Urinary bladder (tissue), 4 donors: ENCODE measurements around the gene NOS2. TPM values are rescaled to one million over a fixed set of nuclear protein-coding genes. Genes with fewer than 3 reads are reported as not detected.

Experiments used
- DNase-seq: peaks from one replicate; pipeline ENCODE4 v3.0.0-alpha.2; 2015; ENCODE audit errors: extremely low spot score
- H3K27ac ChIP-seq: one replicate; pipeline ENCODE4 v1.5.1; 2013; ENCODE audit warnings: low read depth, mild to moderate bottlenecking, moderate library complexity
- H3K36me3 ChIP-seq: one replicate; pipeline ENCODE4 v1.6.1; 2013; ENCODE audit warnings: mild to moderate bottlenecking, moderate library complexity; ENCODE audit not compliant: insufficient read depth
- H3K4me1 ChIP-seq: one replicate; pipeline ENCODE4 v1.6.1; 2013; ENCODE audit warnings: mild to moderate bottlenecking, moderate library complexity; ENCODE audit not compliant: insufficient read depth
- H3K4me3 ChIP-seq: one replicate; pipeline ENCODE4 v1.5.1; 2013; ENCODE audit warnings: low read depth, low read length
- WGBS: extraction: QIAGEN DNeasy Blood & Tissue Kit; methylation state at CpG from one replicate; pipeline ENCODE4 v1.1.7; 2013; 5-methylcytosine and 5-hydroxymethylcytosine counted together
- polyA plus RNA-seq: library from polyadenylated mRNA; stranded (reverse); fragments of 200-250 nt; gene quantifications from one replicate; pipeline ENCODE4 v1.2.3, GENCODE V29; 2013
- total RNA-seq: library from RNA; depleted of rRNA; stranded (reverse); fragments of >200 nt; gene quantifications from one replicate; pipeline ENCODE4 v1.2.3, GENCODE V29; 2014
- donor health status: healthy with polysubstance abuse.
- donor health status: healthy.

The NOS2 gene
- total and polyA plus RNA-seq, 2 donors, result 0.14 to 0.26 TPM

DNA sequence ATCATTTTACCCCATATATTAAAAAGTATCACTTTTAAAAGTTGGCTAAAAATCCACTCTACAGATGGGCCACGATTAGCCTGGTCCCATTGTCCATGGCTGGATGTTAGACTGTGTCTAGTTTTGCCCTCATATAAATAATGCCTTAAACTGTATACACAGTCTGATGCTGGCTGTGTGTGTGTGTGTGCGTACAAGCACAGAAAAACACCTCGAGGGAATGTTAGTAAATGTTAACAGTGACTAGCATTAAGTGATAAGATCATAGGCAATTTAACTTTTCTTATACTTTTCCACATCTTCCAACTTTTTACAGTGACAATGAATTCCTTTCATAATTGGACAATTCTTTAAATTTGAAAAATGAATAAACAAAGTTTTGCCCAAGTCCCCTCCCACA is 8.2 kb downstream of the NOS2 start:
- Histone ChIP-seq H3K4me3 (no peak overlapping the region), H3K27ac (no peak overlapping the region), H3K36me3 (no peaks in the 10 kb centered on the region), H3K4me1 (peaks cover 2% of the 10 kb centered on the region)
- DNase-seq, result no peak
- 43% methylated on average over 3 of the region's 3 CpGs for WGBS

DNA sequence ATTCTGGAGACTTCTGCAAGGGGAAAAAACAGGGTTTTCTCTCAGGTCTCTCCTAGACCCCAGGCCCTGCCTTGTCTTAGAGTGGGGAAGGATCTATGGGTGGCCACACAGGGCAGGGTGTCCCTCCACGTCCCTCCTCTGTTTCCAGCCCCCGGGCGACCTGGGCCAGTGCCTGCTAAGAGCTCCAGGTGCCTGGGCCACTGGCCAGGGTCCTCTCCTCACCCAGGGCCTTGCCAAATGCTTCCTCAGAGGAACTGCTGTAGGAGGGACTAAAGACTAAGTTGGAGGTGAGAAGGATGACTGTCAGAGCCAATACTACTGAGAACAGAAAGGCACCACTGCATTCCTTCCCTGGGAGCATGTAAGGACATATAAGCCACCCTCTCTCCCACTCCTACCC is 11.4 kb downstream of the NOS2 start:
- Histone ChIP-seq H3K4me1 (no peaks in the 10 kb centered on the region), H3K36me3 (no peaks in the 10 kb centered on the region), H3K4me3 (no peak overlapping the region), H3K27ac (no peak overlapping the region)
- 57% methylated on average over 3 of the region's 3 CpGs for WGBS
- DNase-seq, result no peak

DNA sequence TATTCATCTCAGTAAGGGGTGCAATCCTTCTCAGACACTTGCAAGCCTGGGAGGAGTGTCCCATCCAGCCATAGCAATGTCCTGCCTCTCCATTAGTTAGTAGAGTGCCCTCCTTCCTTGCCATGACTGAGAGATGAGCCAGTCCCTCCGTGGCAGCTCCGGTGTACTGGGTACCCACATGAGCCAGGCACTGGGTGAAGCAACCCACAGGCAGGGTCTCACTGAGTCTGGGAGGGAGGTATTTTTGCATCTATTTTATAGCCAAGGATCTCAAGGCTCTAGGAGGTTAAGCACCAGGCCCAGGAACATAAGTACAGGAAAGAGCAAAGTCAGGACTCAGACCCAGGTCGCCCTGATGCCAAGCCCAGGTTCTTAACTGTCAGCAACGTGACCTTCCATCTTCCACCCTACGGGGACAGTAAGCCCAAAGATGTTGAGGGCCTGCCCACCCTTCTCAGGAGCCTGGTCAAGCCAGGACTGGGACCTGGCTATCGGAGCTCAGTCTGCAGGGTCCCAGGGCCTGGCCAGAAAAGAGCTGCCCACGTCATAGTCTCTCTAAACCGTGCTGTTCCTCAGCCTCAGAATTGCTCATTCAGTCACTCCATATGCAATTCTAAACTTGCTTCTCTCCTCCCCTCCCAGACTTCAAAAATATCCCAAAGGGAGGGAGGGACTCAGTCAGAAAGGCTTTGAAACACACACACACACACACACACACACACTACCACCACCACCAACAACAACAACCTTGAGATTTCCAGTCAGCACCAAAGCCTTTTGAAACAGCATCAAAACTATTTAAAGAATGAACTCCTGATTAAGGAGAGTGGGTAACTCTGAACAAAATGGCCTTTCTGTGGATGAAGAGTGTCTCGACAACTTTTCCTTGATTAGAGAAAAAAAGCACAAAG is 16.6 kb downstream of the NOS2 start:
- H3K36me3 ChIP-seq, result no peaks in the 10 kb centered on the region
- DNase-seq, result no peak
- no peaks in the 10 kb centered on the region for H3K4me1 ChIP-seq
- no peak overlapping the region for H3K27ac ChIP-seq
- 78% methylated on average over 9 of the region's 9 CpGs for WGBS
- no peak overlapping the region for H3K4me3 ChIP-seq

DNA sequence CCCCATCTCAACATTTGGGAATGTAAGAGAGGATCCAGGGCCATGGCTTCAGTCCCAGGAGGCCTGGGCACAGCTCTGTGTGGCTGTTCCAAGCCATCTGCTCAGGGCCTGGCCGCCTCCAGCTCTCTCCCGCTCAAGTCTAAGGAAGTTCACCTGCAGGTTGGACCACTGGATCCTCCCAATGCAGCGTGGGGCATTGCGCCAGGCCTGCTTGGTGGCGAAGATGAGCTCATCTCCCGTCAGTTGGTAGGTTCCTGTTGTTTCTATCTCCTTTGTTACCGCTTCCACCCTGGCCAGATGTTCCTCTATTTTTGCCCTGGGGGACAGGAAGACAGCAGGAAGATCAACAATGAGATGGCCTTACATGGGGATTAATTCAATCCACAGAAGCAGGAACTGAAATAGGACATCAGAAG is 17.5 kb downstream of the NOS2 start:
- H3K4me1 ChIP-seq, result no peaks in the 10 kb centered on the region
- 73% methylated on average over 7 of the region's 7 CpGs for WGBS
- H3K36me3 ChIP-seq, result no peaks in the 10 kb centered on the region
- no peak for DNase-seq
- H3K4me3 ChIP-seq, result no peak overlapping the region
- no peak overlapping the region for H3K27ac ChIP-seq

DNA sequence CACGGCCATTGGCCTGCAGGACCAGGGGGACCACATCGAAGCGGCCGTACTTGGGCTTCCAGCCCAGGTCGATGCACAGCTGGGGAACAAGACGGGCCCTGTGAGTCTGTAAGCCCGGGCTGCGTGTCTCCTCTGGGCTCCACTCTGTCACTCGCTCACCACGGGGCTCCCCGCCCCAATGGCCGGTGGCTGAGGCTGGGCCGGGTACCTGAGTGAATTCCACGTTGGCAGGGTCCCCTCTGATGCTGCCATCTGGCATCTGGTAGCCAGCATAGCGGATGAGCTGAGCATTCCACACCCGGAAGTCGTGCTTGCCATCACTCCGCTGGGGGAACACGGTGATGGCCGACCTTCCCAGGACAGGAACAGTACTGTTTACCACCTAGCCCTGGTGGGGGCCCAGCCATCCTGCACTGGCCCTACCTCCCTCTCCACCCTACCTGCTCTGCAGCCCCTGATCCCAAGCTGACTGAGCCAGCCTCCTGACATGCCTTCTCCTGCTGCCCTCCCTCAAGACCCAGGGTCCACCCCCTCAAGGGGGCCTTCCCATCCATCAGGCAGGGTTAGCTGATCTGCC is 19.4 kb downstream of the NOS2 start:
- 91% methylated on average over 20 of the region's 20 CpGs for WGBS

DNA sequence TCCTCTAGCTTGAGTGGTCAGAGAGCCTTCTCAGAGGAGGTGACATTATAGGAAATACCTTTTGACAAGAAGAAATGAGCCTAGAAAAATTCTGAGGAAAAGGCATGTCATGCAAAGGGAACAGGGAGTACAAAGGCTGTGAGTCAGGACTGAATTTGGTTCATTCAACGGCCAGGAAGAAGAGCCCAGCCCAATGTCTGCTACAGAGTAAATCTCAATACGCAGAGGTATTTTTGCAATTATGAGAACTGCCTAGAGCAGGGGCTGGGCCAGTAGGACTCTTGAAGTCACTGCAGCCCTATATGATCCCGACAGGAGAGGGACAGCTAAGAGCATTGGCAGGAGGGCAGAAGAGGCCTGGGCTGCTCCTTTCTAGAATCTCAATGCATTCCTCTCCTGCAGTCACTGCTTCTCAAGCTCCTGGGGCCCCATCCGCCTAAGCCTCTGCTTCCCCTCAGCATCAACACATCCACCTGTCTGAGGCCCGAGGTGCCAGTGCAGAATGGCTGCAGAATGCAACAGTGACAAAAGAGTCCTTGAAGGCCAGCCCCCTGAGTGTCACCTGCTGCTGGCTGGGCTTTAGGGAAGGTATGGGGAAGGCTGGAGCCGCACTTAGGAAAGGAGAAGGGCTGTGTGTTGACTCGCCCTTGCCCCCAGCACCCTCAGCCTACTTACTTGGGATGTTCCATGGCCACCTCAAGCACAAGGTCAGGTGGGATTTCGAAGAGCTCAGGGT is 20.1 kb downstream of the NOS2 start:
- WGBS, result 78% methylated on average over 8 of the region's 8 CpGs

More for the DNA sequence above, 19.4 kb downstream of the NOS2 start:
- no peaks in the 10 kb centered on the region for H3K36me3 ChIP-seq
- no peak overlapping the region for H3K4me3 ChIP-seq
- no peaks in the 10 kb centered on the region for H3K4me1 ChIP-seq
- H3K27ac ChIP-seq, result no peak overlapping the region
- no peak for DNase-seq

DNA sequence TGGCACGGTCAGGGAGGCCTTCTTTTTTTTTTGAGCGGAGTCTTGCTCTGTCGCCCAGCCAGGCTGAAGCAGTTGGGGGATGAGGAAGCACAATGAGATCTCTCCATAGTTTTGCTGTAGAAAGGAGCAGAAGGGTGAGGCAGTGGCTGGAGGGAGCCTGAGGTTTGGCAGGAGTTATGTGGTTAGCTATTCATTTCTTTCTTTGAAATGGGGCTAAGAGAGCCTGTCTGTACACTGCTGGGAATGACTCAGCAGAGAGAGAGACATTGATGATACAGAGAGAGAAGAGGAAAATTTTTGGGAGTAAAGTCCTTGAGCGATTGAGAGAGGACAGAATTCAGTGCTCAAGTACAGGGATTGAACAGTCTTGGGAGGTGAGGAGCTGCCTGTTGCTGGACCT is 22.1 kb downstream of the NOS2 start:
- no peak for DNase-seq
- 81% methylated on average over 4 of the region's 4 CpGs for WGBS
- H3K36me3 ChIP-seq, result no peaks in the 10 kb centered on the region
- H3K27ac ChIP-seq, result no peak overlapping the region
- no peaks in the 10 kb centered on the region for H3K4me1 ChIP-seq
- no peak overlapping the region for H3K4me3 ChIP-seq

More for the DNA sequence above, 20.1 kb downstream of the NOS2 start:
- Histone ChIP-seq H3K27ac (no peak overlapping the region), H3K4me1 (no peaks in the 10 kb centered on the region), H3K36me3 (no peaks in the 10 kb centered on the region), H3K4me3 (no peak overlapping the region)
- DNase-seq, result no peak

DNA sequence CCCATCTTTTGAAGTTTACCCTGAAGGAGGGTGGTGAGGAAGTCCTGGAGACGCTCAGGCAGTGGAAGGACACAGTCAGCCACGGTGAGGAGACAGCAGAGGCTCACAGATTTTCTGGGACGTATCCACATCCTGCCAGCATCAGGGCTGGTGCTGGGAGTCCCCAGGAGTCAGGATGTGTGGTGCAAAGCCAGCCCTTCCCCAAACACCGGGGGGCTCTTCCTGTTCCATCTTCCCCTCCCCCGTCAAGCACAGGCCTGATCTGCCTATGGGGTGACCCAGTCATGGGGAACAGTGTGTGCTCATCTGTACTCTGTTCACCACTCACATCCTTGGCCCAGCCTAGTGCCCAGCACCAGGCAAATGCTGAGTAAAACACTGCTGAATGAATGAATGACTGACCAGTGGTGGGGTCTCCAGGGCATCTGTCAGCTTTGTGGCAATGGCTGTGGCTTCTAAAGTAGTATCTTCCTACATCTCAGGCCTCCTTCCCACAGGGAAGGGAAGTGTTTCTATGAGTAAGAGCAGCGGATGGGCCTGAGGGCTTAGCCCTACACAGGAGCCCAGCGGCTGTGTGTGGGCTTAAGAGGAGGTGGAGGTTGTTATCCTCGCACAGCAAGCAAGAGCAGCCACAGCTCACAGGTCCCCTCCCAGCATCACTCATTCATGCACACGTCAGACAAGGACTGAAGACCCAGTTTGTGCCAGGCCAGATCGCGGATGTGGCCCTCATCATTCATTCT is 23.3 kb downstream of the NOS2 start:
- Histone ChIP-seq H3K4me1 (no peaks in the 10 kb centered on the region), H3K36me3 (no peaks in the 10 kb centered on the region), H3K27ac (no peak overlapping the region), H3K4me3 (no peak overlapping the region)
- WGBS, result 72% methylated on average over 11 of the region's 11 CpGs
- DNase-seq, result no peak

DNA sequence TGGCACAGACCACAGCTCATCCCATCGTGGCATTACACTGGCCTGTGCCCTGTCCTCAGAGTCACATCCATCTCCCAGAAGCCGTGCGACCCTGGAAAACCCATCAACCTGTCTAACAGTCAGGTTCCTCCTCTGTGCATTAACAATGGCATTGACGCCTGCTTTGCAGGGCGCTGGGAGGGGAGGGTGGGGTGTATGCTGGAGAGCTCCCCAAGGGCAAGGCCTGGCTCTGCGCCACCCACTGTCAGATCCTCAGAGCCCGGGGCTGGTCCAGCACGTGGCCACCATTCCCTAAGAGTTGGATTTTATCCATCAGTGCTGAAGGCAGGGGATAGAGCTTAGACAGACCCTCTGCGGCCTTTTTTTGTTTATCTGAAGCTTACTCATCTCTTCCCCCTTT is 28.7 kb downstream of the NOS2 start:
- H3K27ac ChIP-seq, result no peak overlapping the region
- H3K4me1 ChIP-seq, result no peaks in the 10 kb centered on the region
- 71% methylated on average over 9 of the region's 9 CpGs for WGBS
- H3K36me3 ChIP-seq, result no peaks in the 10 kb centered on the region
- no peak for DNase-seq
- no peak overlapping the region for H3K4me3 ChIP-seq

DNA sequence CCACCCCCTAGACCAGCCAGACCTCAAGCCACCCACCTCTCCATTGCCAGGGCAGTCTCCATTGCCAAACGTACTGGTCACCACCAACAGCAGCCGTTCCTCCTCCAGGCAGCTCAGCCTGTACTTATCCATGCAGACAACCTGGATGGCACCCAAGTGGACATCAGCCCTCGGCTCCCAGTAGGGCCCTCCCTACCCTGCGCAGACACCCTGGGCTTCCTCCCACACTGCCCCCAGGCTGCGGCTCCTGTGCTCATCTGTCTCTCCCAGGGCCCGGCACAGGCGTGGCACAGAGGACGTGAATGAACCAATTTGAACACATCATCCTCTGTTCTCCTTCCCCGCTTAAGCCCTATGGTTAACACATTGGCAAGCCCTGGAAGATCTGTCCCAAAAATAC is 29.5 kb downstream of the NOS2 start:
- H3K27ac ChIP-seq, result no peak overlapping the region
- no peak for DNase-seq
- H3K4me3 ChIP-seq, result no peak overlapping the region
- WGBS, result 81% methylated on average over 9 of the region's 9 CpGs
- no peaks in the 10 kb centered on the region for H3K4me1 ChIP-seq
- H3K36me3 ChIP-seq, result no peaks in the 10 kb centered on the region

DNA sequence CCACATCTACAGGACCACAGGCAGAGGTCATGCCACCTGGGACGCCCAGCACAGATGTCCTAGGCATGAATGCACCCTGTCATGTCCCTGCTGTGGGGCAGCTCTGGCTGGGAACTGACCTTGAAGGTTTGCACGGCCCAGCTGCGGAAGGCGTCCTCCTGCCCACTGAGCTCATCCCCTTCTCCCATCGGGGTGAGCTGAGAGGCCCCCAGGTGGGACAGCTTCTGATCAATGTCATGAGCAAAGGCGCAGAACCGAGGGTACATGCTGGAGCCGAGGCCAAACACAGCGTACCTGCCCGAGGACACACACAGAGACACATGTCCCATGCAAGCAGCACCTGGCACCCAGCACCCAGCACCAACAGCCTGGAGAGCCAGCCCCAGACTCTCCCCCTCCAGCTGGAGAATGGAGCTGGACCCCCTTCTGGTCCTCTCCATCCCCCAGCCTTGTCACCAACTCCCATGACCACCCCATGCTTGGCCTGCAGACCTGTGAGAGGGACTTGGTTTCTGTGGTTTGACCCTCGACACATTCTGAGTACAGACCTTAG is 31.4 kb downstream of the NOS2 start:
- H3K36me3 ChIP-seq, result no peaks in the 10 kb centered on the region
- H3K4me3 ChIP-seq, result no peak overlapping the region
- WGBS, result 89% methylated on average over 11 of the region's 11 CpGs
- no peak for DNase-seq
- no peaks in the 10 kb centered on the region for H3K4me1 ChIP-seq
- no peak overlapping the region for H3K27ac ChIP-seq

DNA sequence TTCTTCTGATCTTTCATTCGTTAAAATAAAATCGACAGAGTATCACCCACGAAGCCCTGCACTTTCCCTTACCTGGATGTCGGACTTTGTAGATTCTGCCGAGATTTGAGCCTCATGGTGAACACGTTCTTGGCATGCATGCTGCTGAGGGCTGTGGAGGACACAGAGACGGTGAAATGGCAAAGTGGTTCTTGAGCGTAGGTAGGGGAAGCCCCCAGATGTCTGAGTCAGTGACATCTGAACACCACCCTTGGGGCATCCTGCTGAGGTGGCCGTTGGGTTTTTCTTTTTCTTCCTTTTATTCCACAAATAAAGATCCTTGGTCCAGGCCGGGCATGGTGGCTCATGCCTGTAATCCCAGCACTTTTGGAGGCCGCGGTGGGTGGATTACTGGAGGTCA is 33.9 kb downstream of the NOS2 start:
- no peaks in the 10 kb centered on the region for H3K4me1 ChIP-seq
- H3K36me3 ChIP-seq, result no peaks in the 10 kb centered on the region
- H3K27ac ChIP-seq, result no peak overlapping the region
- no peak overlapping the region for H3K4me3 ChIP-seq
- no peak for DNase-seq
- 90% methylated on average over 12 of the region's 12 CpGs for WGBS

DNA sequence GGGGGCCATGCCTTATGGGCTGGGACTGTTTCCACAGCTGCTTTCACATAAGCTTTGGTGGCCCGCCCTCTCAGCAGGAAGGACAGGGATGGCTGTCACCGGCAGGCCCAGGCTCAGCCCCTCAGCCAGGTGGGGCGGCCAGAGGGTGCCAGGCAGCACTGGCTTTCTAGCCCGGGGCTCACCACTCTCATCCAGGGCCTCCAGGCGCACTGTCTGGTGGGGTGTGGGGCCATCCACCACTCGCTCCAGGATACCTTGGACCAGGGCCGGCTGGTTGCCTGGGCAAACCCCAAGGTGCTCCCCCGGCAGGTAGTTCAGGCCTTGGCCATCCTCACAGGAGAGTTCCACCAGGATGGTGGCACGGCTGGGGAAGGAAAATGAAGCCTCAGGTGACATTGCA is 35.0 kb downstream of the NOS2 start:
- Histone ChIP-seq H3K36me3 (no peaks in the 10 kb centered on the region), H3K4me3 (no peak overlapping the region), H3K4me1 (no peaks in the 10 kb centered on the region), H3K27ac (no peak overlapping the region)
- 84% methylated on average over 9 of the region's 9 CpGs for WGBS
- DNase-seq, result no peak
